ENCODE results near the gene CCSER1. TPM values are rescaled to one million over a fixed set of nuclear protein-coding genes. Genes with fewer than 3 reads are reported as not detected.

The CCSER1 gene
- total and polyA plus RNA-seq, 2 of the 8 experiments (the other 6 are each of a cell fraction or from before 2014, with no cell fraction given): 0.26 to 0.84 TPM

DNA sequence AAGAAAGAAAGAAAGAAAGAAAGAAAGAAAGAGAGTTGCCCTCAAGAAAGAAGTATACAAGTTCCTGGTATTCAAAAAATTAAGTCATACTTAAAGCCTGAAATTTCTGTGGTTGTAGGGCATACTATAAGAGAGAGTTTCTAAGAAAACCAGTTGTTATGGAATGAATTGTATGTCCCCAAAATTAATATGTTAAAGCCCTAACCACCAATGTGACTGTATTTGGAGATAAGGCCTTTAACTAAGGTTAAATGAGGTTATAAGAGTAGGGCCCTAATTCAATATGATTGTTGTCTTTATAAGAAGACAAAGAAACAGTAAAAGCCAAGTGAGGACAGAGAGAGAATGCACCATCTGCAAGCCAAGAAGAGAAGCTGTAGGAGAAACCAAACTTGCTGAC lies 521.1 kb downstream of the CCSER1 start (continued):
- no peak for TF ChIP-seq EGR1 (IDR thresholded peaks at IDR 0.05; ENCODE audit: borderline replicate concordance, low read depth, low read length)
- TF ChIP-seq RBBP5 (IDR thresholded peaks at IDR 0.05; ENCODE audit: borderline replicate concordance, low read depth, low read length): no peak
- TF ChIP-seq JUND (IDR thresholded peaks at IDR 0.05; ENCODE audit: low read length): no peak
- no peak for TF ChIP-seq CBX5 (IDR thresholded peaks at IDR 0.05; ENCODE audit: low read depth, low read length)
- no peak for TF ChIP-seq TAF7 (optimal IDR thresholded peaks at IDR 0.05; ENCODE audit: borderline replicate concordance, low read depth, low read length)
- TF ChIP-seq SUZ12 (IDR thresholded peaks at IDR 0.05; ENCODE audit: low read length): no peak
